Measurements from ENCODE around the gene LRCH1.

DNA sequence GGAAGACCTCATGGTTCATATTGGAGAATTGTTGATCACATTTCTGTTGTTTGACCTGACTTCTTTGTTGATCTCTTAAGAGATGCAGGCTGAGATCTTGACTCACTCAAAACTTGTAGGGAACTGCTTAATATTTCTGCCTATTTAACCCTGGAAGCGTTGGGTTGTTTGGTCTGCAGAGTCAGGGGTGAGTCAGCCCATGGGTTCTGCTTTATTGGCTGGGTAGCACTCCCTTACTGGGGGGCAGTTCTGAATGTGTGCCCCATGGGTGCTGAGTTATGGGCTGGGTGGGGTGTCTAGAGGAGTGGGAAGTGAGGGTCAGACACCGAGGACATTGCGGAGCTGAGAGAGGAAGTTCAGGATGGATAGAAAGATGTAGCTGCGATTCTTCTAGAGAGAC, 87.9 kb downstream of the LRCH1 start:
- TF ChIP-seq, protein P1, sequence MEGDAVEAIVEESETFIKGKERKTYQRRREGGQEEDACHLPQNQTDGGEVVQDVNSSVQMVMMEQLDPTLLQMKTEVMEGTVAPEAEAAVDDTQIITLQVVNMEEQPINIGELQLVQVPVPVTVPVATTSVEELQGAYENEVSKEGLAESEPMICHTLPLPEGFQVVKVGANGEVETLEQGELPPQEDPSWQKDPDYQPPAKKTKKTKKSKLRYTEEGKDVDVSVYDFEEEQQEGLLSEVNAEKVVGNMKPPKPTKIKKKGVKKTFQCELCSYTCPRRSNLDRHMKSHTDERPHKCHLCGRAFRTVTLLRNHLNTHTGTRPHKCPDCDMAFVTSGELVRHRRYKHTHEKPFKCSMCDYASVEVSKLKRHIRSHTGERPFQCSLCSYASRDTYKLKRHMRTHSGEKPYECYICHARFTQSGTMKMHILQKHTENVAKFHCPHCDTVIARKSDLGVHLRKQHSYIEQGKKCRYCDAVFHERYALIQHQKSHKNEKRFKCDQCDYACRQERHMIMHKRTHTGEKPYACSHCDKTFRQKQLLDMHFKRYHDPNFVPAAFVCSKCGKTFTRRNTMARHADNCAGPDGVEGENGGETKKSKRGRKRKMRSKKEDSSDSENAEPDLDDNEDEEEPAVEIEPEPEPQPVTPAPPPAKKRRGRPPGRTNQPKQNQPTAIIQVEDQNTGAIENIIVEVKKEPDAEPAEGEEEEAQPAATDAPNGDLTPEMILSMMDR (IDR thresholded peaks at IDR 0.05), result no peak
- no peak for TF ChIP-seq POLR2A (IDR thresholded peaks at IDR 0.05)
